SK-N-SH (cell line): Measurements from ENCODE around the gene SMIM24. TPM values are rescaled to one million over a fixed set of nuclear protein-coding genes. Genes with fewer than 3 reads are reported as not detected.
A peak's percentile ranks its signal among the peaks of the same experiment; 100 is the strongest.

Experiments used
- CTCF ChIA-PET: fragments of 300-600, 350-600 bp; formaldehyde crosslinking; extraction: SDS; loops from one replicate; lab custom pipeline; 2021; lab: Yijun Ruan, JAX
- POLR2A ChIA-PET: fragments of 350-600 bp; sonication (Branson Sonifier 250); formaldehyde crosslinking; extraction: SDS; loops from one replicate; lab custom pipeline; 2020; ENCODE audit warnings: antibody characterized with exemption, inconsistent platforms; lab: Yijun Ruan, JAX
- DNase-seq: peaks from one replicate; pipeline ENCODE4 v3.0.0; 2012
- H2AFZ ChIP-seq: fragments of 200-600 bp; sonication (generic); 2 replicates; pipeline ENCODE4 v1.8.1; 2016; ENCODE audit warnings: antibody characterized with exemption, mild to moderate bottlenecking, low read depth
- H3F3A ChIP-seq: fragments of 200-600 bp; sonication (generic); replicated peaks from 2 replicates; pipeline ENCODE3; 2016; ENCODE audit warnings: antibody characterized with exemption, mild to moderate bottlenecking; ENCODE audit not compliant: insufficient read depth
- H3K27ac ChIP-seq, 2 experiments: fragments of 200-500 bp in 1 of 2; fragments of 200-600 bp in 1 of 2; sonication (Bioruptor generic) in 1 of 2; sonication (generic), shearing (Covaris generic) in 1 of 2; 2 replicates each; pipeline versions ENCODE4 v1.5.1 to v1.6.1; 2014 to 2016; ENCODE audit warnings: low read depth in 2 of 2, inconsistent platforms in 1 of 2, low read length in 1 of 2, mild to moderate bottlenecking in 1 of 2, mixed read lengths in 1 of 2
- H3K27me3 ChIP-seq: fragments of 200-600 bp; sonication (generic), shearing (Covaris generic); 2 replicates; pipeline ENCODE4 v1.6.1; 2016; ENCODE audit warnings: mixed run types; ENCODE audit not compliant: insufficient read depth
- H3K36me3 ChIP-seq, 2 experiments: fragments of 200-500 bp in 1 of 2; fragments of 200-600 bp in 1 of 2; sonication (Bioruptor generic) in 1 of 2; sonication (generic) in 1 of 2; replicated peaks in 1 of 2; 2 replicates each; pipeline versions ENCODE3 to v1.5.1; 2014 to 2016; ENCODE audit warnings: low read length in 1 of 2, mild to moderate bottlenecking in 1 of 2; ENCODE audit not compliant: insufficient read depth in 2 of 2, control insufficient read depth in 1 of 2
- H3K4me1 ChIP-seq, 2 experiments: fragments of 200-500 bp in 1 of 2; fragments of 200-600 bp in 1 of 2; sonication (Bioruptor generic) in 1 of 2; sonication (generic), shearing (Covaris generic) in 1 of 2; 2 replicates each; pipeline versions ENCODE4 v1.5.1 to v1.6.1; 2014 to 2016; ENCODE audit warnings: low read depth in 1 of 2, low read length in 1 of 2, mixed run types in 1 of 2; ENCODE audit not compliant: insufficient read depth in 2 of 2, control insufficient read depth in 1 of 2
- H3K4me2 ChIP-seq: fragments of 200-600 bp; sonication (generic), shearing (Covaris generic); 2 replicates; pipeline ENCODE4 v1.6.1; 2017; ENCODE audit warnings: mixed run types
- H3K4me3 ChIP-seq, 2 experiments: fragments of 200-500 bp in 1 of 2; fragments of 200-600 bp in 1 of 2; sonication (Bioruptor generic) in 1 of 2; sonication (generic), shearing (Covaris generic) in 1 of 2; 2 replicates each; pipeline versions ENCODE4 v1.5.1 to v1.8.1; 2014 to 2016; ENCODE audit warnings: low read depth in 2 of 2, inconsistent platforms in 1 of 2, low read length in 1 of 2, mild to moderate bottlenecking in 1 of 2, mixed read lengths in 1 of 2, moderate library complexity in 1 of 2
- H3K79me2 ChIP-seq: fragments of 200-600 bp; sonication (generic); 2 replicates; pipeline ENCODE4 v1.8.1; 2017; ENCODE audit warnings: mild to moderate bottlenecking; ENCODE audit not compliant: insufficient read depth
- H3K9ac ChIP-seq: fragments of 200-600 bp; sonication (generic); 2 replicates; pipeline ENCODE4 v1.6.1; 2017; ENCODE audit warnings: mixed run types
- H3K9me2 ChIP-seq: fragments of 200-600 bp; sonication (generic); 2 replicates; pipeline ENCODE4 v1.6.1; 2017; ENCODE audit warnings: mixed run types
- H3K9me3 ChIP-seq: fragments of 200-600 bp; sonication (generic); 2 replicates; pipeline ENCODE4 v1.6.1; 2017; ENCODE audit warnings: mixed run types, mild to moderate bottlenecking, moderate library complexity
- H4K20me1 ChIP-seq: fragments of 200-600 bp; sonication (generic); 2 replicates; pipeline ENCODE4 v1.6.1; 2017; ENCODE audit warnings: mild to moderate bottlenecking, mixed run types; ENCODE audit not compliant: insufficient read depth
- CHD2 ChIP-seq: fragments of 150-350 bp; IDR thresholded peaks from 2 replicates; pipeline ENCODE4 v1.6.1; 2018; ENCODE audit warnings: low read length; ENCODE audit not compliant: partially characterized antibody
- CTCF ChIP-seq: fragments of 200-600 bp; sonication (generic); IDR thresholded peaks from 2 replicates; pipeline ENCODE4 v1.6.1; 2017; ENCODE audit warnings: antibody characterized with exemption, mild to moderate bottlenecking, moderate library complexity
- FOXJ3 ChIP-seq: sonication (generic); formaldehyde crosslinking; IDR thresholded peaks from 2 replicates; pipeline ENCODE4 v1.5.1; 2020; ENCODE audit warnings: mild to moderate bottlenecking, missing genetic modification reagents
- GABPA ChIP-seq: IDR thresholded peaks from 2 replicates; pipeline ENCODE4 v1.4.0; 2012; ENCODE audit warnings: low read depth, mild to moderate bottlenecking
- JUND ChIP-seq: IDR thresholded peaks from 2 replicates; pipeline ENCODE4 v1.4.0; 2012
- RCOR1 ChIP-seq: fragments of 150-350 bp; IDR thresholded peaks from 2 replicates; pipeline ENCODE4 v1.6.1; 2017; ENCODE audit warnings: antibody characterized with exemption, low read length
- ZBTB33 ChIP-seq: IDR thresholded peaks from 2 replicates; pipeline ENCODE4 v1.4.0; 2012; ENCODE audit warnings: low read depth, borderline replicate concordance
- WGBS: methylation state at CpG from one replicate; pipeline ENCODE4 v1.1.6; 2017; ENCODE audit warnings: low lambda C conversion rate; 5-methylcytosine and 5-hydroxymethylcytosine counted together
- polyA plus RNA-seq, 3 experiments: library from polyadenylated mRNA; depleted of rRNA; stranded (reverse); fragments of >200 nt; gene quantifications; 2 replicates each; pipeline ENCODE4 v1.2.3, GENCODE V29; 2012

The SMIM24 gene
- polyA plus RNA-seq, 1 of the 3 experiments (the other 2 are of a cell fraction) = 0.12 TPM

GRCh38 chr19:3443840-3444694, 36.3 kb downstream of the SMIM24 start:
- peaks cover 0 to 39% of the 10 kb centered on the region in 2 experiments; a peak in 1 of 4 replicates for H3K4me1 ChIP-seq
- no peak overlapping the region for H3K4me2 ChIP-seq
- H3K36me3 ChIP-seq = peaks cover 3 to 29% of the 10 kb centered on the region in 2 experiments
- peak; percentile 64 for TF ChIP-seq CHD2
- TF ChIP-seq GABPA = no peak
- no peak for TF ChIP-seq JUND
- TF ChIP-seq FOXJ3 (CRISPR knock-in tag) = no peak
- H3K27ac ChIP-seq = peak overlapping the region in 1 of 2 experiments; percentile 78; a peak in 3 of 4 replicates
- H3K79me2 ChIP-seq = peaks cover 30% of the 10 kb centered on the region
- WGBS = 81% methylated on average over 25 of the region's 33 CpGs
- DNase-seq = peak; percentile 76
- POLR2A ChIA-PET = interaction anchor here (0.6 kb wide), 1 partner anchor 58 kb away, joined by 3 read pairs; no protein-coding TSS in a partner anchor
- no peaks in the 10 kb centered on the region for H3K9me3 ChIP-seq
- H4K20me1 ChIP-seq = peaks cover 20% of the 10 kb centered on the region
- no peaks in the 10 kb centered on the region for H3K9me2 ChIP-seq
- peaks cover 9% of the 10 kb centered on the region for H3F3A ChIP-seq
- H3K4me3 ChIP-seq = no peak overlapping the region
- H3K27me3 ChIP-seq = no peaks in the 10 kb centered on the region
- no peak overlapping the region for H3K9ac ChIP-seq
- no peak overlapping the region for H2AFZ ChIP-seq
- CTCF ChIA-PET = interaction anchor here (4.8 kb wide), 1 partner anchor 15 kb away, joined by 31 read pairs; no protein-coding TSS in a partner anchor

GRCh38 chr19:3442487-3443071, 37.7 kb downstream of the SMIM24 start:
- POLR2A ChIA-PET = interaction anchor here (1.0 to 1.2 kb wide), 3 partner anchors 13 to 106 kb away, joined by 3 to 4 read pairs (median 3); no protein-coding TSS in a partner anchor
- CTCF ChIA-PET = interaction anchor here (0.9 to 4.8 kb wide), 7 partner anchors 13 to 138 kb away, joined by 3 to 31 read pairs (median 4); no protein-coding TSS in a partner anchor
- Histone ChIP-seq H4K20me1 (peaks cover 18% of the 10 kb centered on the region), H3K36me3 (peaks cover 9 to 32% of the 10 kb centered on the region in 2 experiments), H3K27ac (peak overlapping the region in 1 of 2 experiments; percentile 96; a peak in 2 of 4 replicates), H3K27me3 (no peaks in the 10 kb centered on the region), H3K79me2 (peaks cover 37% of the 10 kb centered on the region), H3K9me2 (no peaks in the 10 kb centered on the region), H3F3A (peaks cover 8% of the 10 kb centered on the region), H3K9ac (no peak overlapping the region), H3K4me3 (no peak overlapping the region), H3K4me1 (peaks cover 0 to 39% of the 10 kb centered on the region in 2 experiments; a peak in 1 of 4 replicates), H3K9me3 (no peaks in the 10 kb centered on the region), H3K4me2 (no peak overlapping the region), H2AFZ (no peak overlapping the region)
- WGBS = 92% methylated on average over 2 of the region's 15 CpGs
- no peak for DNase-seq
- TF ChIP-seq CTCF (no peak), RCOR1 (no peak), ZBTB33 (no peak), CHD2 (no peak)
